Stimulated activated CD4-positive, alpha-beta T cell treated with anti-CD3 and anti-CD28 coated beads, Interleukin-12 subunit alpha, Interleukin-12 subunit beta, amount 100 ng/mL, for 24 hours (primary cell): ENCODE results near the gene GET3.
"Not testable (repeated sequence)": the region's sequence is repeated elsewhere in the genome, so short reads cannot be mapped to it uniquely, and the experiment has no call there.

ENCODE experiments used
- DNase-seq, 2 experiments: peaks; one replicate each; pipeline ENCODE4 v3.0.0-alpha.2; 2020; ENCODE audit warnings: low read depth in 2 of 2

GET3 gene

DNA sequence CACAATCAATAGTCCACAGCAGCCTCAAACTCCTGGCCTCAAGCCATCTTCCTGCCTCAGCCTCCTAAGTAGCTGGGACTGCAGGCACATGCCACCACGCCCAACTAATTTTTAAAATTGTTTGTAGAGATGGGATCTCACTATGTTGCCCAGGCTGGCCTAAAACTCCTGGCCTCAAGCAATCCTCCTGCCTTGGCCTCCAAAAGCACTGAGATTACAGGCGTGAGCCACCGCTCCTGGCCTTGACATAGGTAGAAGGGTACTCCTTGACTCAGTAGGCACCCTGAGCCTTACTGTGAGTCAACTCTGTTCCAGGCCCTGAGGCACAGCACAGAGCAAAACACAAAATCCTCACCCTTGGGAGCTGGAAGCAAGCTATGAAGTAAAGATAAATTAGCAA lies 21.4 kb upstream of the GET3 start:
- DNase-seq: no peak

DNA sequence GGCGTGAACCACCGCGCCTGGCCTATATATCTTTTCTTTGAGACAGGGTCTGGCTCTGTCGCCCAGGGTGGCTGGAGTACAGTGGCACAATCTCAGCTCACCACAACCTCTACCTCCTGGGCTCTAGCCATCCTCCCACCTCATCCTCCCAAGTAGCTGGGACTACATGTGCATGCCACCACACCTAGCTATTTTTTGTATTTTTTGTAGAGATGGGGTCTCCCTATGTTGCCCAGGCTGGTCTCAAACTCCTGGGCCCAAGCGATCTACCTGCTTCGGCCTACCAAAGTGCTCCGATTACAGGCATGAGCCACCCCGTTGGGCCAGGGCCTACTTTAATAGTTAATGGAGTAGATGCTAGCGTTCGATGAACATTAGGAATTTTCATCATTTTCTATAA lies 17.0 kb upstream of the GET3 start:
- DNase-seq: no peak

DNA sequence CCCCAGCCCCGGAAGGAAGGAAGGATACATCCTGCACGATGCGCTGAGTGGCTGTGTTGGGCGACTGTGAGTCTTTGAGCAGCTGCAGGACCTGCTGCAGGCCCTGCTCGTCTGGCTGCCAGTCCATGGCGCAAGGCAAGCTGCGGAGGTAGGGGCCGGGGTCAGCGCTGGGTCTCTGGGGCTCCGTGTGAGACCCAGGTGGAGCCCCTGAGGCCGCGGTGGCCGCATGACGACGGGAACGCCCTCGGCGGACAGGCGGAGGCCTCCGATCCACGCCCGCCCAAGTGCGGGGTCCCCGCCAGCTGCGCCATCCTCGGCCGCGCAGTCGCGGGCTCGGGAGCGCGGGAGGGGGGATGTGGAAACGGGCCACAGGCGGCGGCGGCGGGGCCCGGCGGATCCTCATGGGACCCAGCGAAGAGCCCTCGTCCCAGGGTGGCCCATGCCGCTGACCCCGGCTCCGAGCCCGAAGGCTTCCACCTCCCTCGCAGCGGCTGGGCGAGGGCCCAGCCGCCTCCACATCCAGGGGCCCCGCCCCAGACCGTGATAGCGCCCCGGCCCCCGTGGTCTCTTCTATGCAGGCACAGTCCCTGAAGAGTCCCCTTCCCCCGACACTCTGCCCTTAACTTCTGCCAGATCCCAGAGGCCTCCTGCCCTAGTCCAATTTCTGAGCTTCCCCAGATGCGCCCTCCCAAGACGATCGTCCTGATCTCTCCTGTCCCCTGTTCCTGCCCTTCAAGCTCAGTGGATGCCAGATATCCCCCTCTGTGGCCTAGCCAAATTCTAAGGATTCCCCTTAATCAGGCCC lies 16.2 kb upstream of the GET3 start:
- no peak for DNase-seq

DNA sequence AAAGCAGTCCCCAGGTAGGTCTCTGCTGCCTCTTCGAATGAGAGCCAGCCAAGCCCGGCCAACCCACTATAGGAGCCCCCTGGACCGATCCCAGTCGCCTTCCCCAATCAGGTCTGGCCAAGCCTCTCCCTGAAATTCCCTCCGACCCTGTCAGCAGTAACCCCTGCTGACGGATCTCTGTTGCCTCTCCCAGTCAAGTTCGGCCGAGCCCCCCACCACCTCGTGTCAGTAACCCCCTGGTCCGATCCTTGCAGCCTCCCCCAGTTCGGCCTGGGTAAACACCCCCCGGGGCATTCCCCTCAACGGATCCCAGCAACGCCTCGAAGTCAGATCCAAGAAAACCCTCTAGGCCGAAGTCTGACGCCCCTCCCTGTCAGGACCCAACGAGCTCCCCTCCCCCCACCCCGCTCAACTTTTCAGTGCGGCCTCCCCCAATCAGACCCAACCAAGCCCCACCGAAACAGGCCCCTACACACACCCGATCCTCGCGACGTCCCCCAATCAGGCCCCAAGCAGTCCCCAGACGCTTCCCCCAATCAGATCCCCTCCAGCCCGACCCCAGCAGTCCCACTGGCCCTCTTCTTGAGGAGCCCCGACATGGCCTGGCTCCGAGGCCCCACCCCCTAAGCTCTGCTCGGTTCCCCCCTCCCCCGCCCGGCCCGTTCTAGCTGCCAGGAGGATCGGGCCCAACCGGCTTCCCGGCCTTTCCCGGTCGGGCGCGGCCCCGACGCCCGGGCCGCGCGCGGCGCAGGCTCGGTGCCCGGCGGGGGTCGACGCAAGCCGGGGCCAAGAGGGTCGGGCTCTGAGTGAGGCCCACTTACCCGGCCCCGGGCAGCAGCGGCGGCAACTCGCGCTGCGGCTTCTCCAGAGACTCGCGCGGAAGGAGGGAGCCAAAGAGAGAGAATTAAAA lies 15.4 kb upstream of the GET3 start:
- no peak for DNase-seq

DNA sequence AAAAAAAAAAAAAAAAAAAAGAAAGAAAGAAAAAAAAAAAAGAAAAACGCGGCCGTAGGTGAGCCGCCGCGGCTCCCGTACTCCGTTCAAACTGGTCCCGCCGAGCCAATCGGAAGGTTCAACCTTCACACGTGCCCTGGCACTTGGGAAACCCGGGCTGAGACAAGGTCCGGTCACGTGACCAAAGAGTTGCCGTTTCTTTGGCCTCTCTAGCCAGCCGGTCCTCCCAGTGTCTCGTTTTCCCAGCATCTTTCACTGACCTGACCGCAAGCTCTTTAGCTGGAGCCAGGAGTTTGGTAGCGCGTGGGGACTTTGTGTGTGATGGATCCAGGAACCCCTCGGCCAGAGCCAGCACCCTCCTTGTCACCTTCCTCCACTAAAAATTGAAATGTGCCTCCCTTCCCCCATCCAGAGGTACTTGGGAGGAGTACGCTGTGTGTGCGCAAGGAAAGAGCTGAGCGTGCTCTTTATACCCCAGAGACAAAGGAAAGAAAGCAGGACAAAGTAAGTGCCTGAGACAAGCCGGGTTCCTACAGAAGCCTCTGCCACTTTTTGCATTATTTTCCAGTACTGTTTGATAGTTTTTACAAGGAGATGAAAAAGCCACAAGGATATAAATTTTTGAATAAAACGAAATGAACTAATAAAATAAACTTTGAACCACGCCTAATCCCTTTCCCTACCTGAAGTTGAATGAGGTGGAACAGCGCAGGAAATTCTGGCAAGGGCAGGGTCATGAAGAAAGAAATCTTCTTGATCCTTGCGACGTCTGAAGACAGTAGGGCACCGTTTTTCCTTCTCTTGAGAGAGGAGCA lies 14.5 kb upstream of the GET3 start:
- peak; percentile 83 to 91 for DNase-seq

DNA sequence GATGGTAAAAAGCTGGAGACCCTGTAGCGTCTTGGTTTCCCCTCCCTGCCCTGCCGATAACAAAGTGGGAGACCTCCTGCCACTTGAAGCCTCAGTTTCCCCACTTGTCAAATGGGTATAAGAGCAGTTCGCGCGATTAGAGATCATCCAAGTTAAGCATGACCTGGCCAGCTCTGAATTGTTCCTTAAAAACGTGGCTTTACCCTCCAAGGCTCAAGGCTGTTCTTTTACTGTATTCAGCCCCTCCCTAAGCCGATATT lies 14.0 kb upstream of the GET3 start:
- no peak for DNase-seq

DNA sequence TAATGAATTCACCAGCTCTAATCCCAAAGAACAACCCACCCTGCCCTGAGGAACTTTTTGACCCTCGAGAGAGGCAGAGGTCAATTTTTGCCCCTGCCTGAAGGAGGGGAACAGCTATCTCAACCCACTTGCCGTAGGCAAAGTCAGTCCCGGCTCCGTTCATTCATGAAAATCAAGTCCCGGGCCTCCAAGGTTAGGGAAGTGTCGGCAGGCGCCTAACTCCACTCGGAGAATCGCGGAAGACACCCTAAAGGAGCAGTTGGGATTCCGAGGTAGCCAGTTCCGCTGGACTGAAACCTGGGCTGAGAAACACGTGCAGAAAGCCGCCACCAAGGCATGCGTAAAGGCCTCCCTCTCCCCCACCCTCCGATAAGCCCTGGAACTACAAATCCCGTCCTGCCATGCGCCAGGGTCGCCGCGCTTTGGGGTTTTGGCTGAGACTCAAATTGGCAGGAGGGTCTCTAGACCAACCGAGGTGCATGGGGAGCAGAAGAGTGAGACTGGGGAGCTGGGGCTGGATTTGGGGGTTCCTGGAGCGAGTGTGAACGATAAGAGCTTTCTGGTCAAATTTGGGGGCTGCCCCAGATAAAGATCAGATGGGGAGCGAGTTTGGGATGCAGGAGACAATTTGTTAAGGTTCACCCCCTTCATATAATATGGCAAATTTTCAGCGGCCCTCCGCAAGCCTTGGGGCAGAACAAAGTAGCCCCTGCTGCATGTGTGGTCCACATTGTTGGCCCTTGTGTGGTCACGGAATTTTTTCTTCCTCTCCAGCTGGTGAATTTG lies 13.5 kb upstream of the GET3 start, which contains the start of gene TNPO2:
TNPO2 (minus strand) TSS at position 292 of the 786 bp plus-strand sequence. CDS start 2,955 bp downstream, outside the sequence.
- peak; percentile 61 to 76 for DNase-seq

DNA sequence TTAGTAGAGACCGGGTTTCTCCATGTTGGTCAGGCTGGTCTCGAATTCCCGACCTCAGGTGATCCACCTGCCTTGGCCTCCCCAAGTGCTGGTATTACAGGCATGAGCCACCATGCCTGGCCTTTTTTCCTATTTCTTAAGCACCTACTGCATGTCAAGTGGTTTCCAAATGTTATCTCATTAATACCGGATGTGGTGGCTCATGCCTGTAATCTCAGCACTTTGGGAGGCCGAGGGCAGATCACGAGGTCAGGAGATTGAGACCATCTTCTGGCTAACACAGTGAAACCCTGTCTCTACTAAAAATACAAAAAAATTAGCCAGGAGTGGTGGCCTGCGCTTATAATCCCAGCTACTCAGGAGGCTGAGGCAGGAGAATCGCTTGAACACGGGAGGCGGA lies 11.7 kb upstream of the GET3 start:
- DNase-seq: not testable (repeated sequence)

DNA sequence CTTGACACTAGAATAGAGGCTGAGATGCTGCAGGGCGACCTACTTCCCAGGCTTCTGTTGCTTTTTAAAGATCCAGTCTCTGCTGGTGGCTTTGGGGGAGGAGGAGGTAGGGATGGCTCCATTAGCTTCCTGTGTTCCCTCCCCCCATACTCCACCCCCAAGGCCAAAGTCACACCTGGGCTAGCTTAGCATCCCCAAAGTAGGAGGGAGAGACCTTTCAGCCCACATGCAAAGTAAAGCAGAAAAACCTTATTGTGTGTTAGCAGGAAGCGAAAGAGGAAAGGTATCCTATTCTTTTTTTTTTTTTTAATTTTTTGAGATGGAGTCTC lies 10.3 kb upstream of the GET3 start:
- no peak for DNase-seq

DNA sequence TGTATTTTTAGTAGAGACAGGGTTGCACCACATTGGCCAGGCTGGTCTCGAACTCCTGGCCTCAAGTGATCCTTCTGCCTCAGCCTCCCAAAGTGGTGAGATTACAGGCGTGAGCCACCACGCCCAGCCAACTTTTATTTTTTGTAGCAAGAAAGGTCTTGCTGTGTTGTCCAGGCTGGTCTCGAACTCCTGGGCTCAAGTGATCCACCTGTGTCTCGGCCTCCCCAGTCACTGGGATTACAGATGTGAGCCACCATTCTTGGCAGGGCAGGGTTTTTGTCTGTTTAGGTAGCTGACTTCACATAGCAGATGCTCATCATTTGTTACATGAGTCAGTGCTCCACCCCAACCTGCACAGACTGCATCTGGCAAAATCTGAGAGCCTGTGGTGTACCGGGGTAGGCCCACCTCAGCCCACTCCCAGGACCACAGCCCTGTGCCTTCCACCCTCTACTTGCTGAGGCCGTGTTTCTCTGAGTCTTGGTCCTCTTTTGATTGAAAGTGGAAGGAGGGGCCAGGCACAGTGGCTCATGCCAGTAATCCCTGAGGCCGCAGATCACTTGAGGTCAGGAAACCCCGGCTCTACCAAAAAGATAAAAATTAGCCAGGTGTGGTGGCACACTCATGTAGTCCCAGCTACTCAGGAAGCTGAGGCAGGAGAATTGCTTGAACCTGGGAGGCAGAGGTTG lies 9.4 kb upstream of the GET3 start:
- DNase-seq: no peak

DNA sequence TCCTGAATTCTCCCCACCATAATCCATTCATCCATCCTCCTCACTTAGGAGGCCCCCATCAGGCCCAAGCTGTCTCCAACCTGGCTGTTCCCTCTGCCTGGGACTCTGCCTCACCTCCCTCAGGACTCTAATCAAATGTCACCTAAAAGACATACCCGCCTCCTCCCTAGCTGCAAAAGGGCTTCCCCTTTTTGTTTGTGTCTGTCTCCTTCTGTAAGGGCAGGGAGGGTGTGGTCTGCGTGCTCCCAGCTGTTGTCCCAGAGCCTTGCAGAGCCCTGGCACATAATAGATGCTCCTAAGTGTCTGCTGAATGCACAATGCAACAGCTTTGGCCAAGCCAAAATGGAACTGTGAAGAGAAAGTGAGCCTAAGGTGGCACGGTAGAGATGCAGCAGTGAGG lies 7.2 kb upstream of the GET3 start:
- no peak for DNase-seq

DNA sequence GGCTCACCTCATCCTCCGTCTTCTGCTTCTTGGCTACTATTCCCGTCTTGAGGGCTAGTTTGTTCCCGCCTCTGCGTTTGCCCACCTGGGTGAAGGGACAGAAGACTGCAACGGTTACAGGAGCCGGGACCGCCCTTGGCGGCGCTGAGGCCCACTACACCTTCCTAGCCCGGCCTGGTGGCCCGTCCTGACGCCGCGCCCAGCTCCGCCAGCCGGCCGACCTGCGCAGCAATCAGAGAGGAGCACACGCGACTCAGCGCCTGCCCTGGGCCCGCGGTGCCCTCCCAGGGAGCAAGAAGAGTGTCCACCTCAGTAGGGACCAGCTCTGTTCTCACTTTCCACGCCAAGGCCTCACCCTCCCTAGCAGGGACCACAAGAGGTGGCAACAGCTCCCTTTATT lies 6.0 kb upstream of the GET3 start:
- DNase-seq: no peak

DNA sequence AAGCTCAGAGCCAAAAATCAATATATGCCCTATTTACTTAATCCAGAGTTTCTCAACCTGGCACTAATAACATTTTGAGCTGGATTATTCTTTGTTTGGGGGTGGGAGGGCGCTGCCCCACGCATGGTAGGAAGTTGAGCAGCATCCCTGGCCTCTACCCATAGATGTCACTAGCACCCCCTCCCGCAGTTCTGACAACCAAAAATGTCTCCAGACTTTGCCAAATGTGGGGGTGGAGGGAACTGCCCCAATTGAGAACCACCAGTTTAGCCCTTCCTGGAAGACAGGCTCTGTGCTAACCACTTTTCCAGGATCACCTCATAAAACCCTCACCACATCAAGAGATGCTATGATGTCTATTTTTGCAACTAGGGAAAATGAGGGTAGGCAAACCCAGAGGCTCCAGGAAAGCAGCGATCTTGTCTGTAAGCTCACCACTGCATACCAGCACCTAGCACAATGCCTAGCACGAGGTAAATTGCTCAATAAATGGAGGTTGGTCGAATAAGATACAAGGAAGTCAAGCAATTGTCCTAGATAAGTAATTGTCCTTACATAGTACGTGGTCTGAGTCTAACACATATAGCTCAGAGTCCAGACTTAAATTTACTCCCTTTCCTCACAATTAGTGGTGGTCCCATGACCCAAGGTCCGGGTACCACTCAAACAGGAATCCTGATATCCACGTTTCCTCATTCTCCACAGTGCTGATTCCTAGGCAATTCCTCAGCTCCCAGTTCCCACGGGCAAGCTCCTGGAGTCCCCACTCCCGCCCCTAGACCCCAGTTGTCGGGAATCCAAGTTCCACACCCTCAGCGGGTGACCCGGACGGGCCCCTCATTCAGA lies 3.7 kb upstream of the GET3 start:
- DNase-seq: peak in 1 of 2 experiments; percentile 61

DNA sequence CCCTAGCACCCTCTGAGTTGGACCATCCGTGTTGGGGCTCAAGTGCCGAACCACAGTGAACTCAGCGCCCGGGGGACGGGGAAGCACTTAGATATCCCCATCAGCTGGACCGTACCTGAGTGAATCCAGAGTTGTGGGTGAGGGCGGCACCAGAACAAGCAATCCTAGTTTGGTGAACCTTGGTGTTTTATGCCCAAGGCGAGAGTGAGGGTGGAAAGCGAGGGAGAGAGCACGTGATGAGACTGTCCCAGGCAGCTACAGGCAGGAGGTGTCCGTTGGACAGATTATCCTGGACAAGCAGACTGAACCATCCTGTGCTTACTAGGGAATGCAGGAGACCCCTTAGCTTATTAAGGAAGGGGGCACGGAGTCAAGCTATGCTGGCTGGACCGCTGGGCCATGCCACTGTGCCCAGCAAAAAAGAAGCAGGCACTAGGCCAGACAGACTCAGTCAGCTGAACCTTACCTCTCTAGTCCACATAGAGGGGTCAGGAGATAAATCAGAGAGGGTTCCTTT lies 596 bp downstream of the GET3 start:
- no peak for DNase-seq

DNA sequence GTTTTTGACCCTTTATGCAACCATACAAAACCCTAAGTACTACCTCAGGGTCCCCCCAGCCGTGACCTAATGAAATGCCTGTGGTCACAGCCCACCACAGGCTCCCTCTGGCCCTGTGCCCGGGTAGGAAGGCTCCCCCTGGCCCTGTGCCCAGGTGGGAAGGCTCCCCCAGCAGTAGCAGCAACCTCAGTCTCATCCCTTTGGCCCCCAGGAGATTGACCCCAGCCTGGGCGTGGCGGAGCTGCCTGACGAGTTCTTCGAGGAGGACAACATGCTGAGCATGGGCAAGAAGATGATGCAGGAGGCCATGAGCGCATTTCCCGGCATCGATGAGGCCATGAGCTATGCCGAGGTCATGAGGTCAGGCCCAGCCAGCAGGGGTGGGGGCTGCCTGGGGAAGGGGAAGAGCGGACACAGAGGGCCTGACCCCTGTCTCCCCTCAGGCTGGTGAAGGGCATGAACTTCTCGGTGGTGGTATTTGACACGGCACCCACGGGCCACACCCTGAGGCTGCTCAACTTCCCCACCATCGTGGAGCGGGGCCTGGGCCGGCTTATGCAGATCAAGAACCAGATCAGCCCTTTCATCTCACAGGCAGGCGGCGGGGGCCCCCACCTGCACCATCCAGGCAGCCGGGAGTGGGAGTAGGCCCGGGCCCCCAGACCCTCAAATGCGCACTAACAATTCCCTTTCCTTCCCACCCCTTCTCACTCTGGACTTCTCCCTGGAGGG lies 8.0 kb downstream of the GET3 start:
- no peak for DNase-seq

DNA sequence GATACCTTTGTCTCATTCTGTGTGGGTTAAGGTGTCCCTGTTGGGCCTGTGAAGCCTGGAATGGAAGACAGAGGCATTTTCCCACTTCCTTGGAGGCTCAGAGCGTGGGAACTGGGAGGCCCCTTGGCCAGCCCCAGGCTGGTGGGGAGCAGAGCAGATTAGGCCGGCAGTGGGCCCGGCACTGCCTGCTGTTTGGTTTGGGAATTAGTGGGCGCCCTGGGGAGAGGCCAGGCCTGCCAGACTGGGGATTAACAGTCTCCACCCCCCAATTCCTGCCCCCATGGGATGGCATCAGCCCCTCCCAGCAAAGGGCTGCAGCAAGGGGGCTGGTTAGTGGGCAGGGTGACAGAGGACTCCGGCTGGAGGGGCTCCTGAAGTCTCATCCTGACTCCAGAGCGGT lies 11.2 kb downstream of the GET3 start:
- DNase-seq: no peak

DNA sequence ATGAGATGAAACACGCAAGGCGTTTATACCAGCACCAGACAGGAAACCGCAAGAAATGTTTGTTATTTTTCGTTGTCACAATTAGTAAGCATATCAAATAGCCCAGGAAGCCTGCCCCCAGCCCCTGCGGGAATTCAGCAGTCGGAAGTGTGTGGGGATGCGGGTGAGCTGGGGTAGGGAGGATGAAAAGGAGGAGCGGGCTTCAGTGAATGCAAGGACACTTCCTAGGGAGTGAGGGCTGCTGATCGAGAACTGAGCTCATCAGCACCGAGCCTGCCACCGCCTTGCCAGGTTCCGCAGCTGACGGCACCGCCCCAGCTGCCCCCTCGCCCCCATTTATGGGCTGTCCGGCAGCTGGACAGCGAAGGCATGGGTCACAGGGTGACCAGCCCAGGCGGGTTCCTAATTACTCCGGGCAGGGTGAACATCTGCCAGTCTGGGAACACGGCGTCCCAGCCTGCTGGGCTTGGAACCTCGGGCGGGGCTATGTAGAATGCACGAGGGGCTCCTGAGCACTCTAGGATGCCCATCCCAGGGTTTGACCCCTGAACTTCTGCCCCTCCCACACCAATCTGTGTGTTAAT lies 12.7 kb downstream of the GET3 start:
- DNase-seq: no peak

DNA sequence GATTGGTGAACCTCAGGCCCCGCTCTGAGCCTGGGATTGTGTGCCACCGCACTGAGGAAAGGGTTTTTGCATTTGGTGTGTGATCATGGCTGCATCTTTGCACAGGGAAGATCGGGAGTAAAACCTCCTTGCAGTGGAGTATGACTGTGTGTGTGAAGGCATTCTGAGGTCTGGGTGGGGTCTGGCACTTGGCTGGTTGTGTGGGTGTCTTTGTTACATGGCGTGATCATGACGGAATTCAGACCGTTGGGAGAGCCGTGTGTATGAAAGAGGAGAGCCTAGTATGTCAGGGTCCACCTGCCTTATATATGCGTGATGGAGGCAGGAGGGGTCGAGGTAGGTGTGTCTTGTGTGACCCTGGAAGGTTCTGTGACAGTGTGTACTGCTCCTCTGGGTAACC lies 13.6 kb downstream of the GET3 start:
- DNase-seq: no peak

DNA sequence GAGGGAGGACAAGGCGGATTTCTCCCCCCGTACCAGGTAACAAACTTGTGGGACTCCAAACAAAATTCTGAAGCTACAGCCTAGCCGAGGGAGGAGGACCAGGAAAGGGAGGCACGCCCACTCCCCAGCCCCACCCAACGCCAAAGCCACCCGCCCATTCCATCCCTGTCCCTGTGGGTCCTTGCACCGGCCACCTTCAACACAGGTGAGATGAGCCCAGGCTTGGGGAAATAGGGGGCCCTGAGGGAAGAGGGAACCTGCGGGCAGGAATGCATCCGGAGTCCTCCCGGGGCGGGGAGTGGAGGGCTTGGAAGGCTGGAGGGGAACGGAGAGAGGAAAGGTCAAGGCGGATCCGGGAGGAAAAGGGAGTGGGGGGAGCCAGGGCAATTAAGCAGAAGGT lies 14.3 kb downstream of the GET3 start, which contains the start of gene BEST2:
BEST2 (plus strand) TSS at position 157 of the 400 bp plus-strand sequence. CDS start 802 bp downstream, outside the sequence.
- DNase-seq: no peak
